HG03342 (cell line): ENCODE data around the gene PEAK1.

Source experiments
- ATAC-seq: cut with Tn5 transposase; IDR thresholded peaks from one replicate; pipeline ENCODE4 v1.9.1; 2021; ENCODE audit warnings: mild to moderate bottlenecking, moderate library complexity; ENCODE audit not compliant: unreplicated experiment

The PEAK1 gene

GRCh38 chr15:77143191-77143590, 276.7 kb downstream of the PEAK1 start:
- no peak for ATAC-seq

- no peak for ATAC-seq
These were observed 279.7 kb downstream of the PEAK1 start for GRCh38 chr15:77140220-77140619.

GRCh38 chr15:77139312-77139711, 280.6 kb downstream of the PEAK1 start:
- no peak for ATAC-seq

- no peak for ATAC-seq
These were observed 281.8 kb downstream of the PEAK1 start for GRCh38 chr15:77138167-77138522.

GRCh38 chr15:77135181-77135580, 284.7 kb downstream of the PEAK1 start:
- no peak for ATAC-seq

GRCh38 chr15:77130315-77130930, 289.5 kb downstream of the PEAK1 start:
- ATAC-seq, result no peak

- no peak for ATAC-seq
These were observed 292.3 kb downstream of the PEAK1 start for GRCh38 chr15:77127626-77128025.

- no peak for ATAC-seq
These were observed 293.2 kb downstream of the PEAK1 start for GRCh38 chr15:77126529-77127326.

GRCh38 chr15:77123854-77124253, 296.1 kb downstream of the PEAK1 start:
- ATAC-seq, result no peak

GRCh38 chr15:77122576-77122975, 297.3 kb downstream of the PEAK1 start:
- ATAC-seq, result no peak

GRCh38 chr15:77121599-77121998, 298.3 kb downstream of the PEAK1 start:
- no peak for ATAC-seq

GRCh38 chr15:77120576-77120975, 299.3 kb downstream of the PEAK1 start:
- ATAC-seq, result no peak

GRCh38 chr15:77119446-77119845, 300.5 kb downstream of the PEAK1 start:
- no peak for ATAC-seq

GRCh38 chr15:77118882-77119321, 301.0 kb downstream of the PEAK1 start:
- no peak for ATAC-seq

GRCh38 chr15:77115179-77115578, 304.7 kb downstream of the PEAK1 start:
- no peak for ATAC-seq

- ATAC-seq, result no peak
These were observed 306.9 kb downstream of the PEAK1 start for GRCh38 chr15:77112838-77113504.

- no peak for ATAC-seq
These were observed 308.1 kb downstream of the PEAK1 start for GRCh38 chr15:77111789-77112188.

GRCh38 chr15:77107531-77108355, 312.2 kb downstream of the PEAK1 start:
- no peak for ATAC-seq

- ATAC-seq, result no peak
These were observed 312.8 kb downstream of the PEAK1 start for GRCh38 chr15:77107068-77107467.

- ATAC-seq, result no peak
These were observed 315.7 kb downstream of the PEAK1 start for GRCh38 chr15:77104155-77104554.
